SK-N-SH (cell line): ENCODE results near the gene UNK.
"Not testable (repeated sequence)": the region's sequence is repeated elsewhere in the genome, so short reads cannot be mapped to it uniquely, and the experiment has no call there.

Source experiments
- CHD2 ChIP-seq: fragments of 150-350 bp; IDR thresholded peaks from 2 replicates; pipeline ENCODE4 v1.6.1; 2018; ENCODE audit warnings: low read length; ENCODE audit not compliant: partially characterized antibody
- RCOR1 ChIP-seq: fragments of 150-350 bp; IDR thresholded peaks from 2 replicates; pipeline ENCODE4 v1.6.1; 2017; ENCODE audit warnings: antibody characterized with exemption, low read length
- RXRA ChIP-seq: IDR thresholded peaks from 2 replicates; pipeline ENCODE4 v1.4.0; 2012; ENCODE audit warnings: low read depth, mild to moderate bottlenecking, borderline replicate concordance
- SMC3 ChIP-seq: IDR thresholded peaks from 2 replicates; pipeline ENCODE4 v1.6.1; 2012; ENCODE audit warnings: low read depth, low read length, improper control_type of control experiment
- TF ChIP-seq, protein P1 (sequence below): fragments of 200-600 bp; sonication (generic); IDR thresholded peaks from 2 replicates; pipeline ENCODE4 v1.6.1; 2017; ENCODE audit warnings: antibody characterized with exemption, mild to moderate bottlenecking, moderate library complexity

DNA sequence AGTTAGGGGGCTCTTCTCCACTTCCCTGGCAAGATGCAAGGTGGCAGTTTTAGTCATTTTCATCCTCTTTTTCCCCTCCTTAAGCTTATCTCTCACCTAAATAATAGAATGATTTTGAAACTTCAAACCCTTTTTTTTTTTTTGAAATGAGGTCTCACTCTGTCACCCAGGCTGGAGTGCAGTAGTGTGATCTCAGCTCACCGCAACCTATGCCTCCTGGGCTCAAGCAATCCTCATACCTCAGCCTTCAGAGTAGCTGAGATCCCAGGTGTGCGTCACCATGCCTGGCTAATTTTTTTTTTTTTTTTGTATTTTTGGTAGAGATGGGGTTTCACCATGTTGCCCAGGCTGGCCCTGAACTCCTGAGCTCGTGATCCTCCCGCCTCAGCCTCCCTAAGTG is 80.3 kb downstream of the UNK start:
- not testable (repeated sequence) for TF ChIP-seq RXRA, SMC3, RCOR1, CHD2
- TF ChIP-seq, protein P1, sequence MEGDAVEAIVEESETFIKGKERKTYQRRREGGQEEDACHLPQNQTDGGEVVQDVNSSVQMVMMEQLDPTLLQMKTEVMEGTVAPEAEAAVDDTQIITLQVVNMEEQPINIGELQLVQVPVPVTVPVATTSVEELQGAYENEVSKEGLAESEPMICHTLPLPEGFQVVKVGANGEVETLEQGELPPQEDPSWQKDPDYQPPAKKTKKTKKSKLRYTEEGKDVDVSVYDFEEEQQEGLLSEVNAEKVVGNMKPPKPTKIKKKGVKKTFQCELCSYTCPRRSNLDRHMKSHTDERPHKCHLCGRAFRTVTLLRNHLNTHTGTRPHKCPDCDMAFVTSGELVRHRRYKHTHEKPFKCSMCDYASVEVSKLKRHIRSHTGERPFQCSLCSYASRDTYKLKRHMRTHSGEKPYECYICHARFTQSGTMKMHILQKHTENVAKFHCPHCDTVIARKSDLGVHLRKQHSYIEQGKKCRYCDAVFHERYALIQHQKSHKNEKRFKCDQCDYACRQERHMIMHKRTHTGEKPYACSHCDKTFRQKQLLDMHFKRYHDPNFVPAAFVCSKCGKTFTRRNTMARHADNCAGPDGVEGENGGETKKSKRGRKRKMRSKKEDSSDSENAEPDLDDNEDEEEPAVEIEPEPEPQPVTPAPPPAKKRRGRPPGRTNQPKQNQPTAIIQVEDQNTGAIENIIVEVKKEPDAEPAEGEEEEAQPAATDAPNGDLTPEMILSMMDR, result not testable (repeated sequence)
